K562 (cell line): ENCODE measurements around the gene CRELD2. TPM values are rescaled to one million over a fixed set of nuclear protein-coding genes. Genes with fewer than 3 reads are reported as not detected.

Source experiments
- CXXC5 ChIP-seq: fragments of 250-450 bp; sonication (Bioruptor Pico); IDR thresholded peaks from 2 replicates; pipeline ENCODE4 v1.8.0; 2022; ENCODE audit warnings: inconsistent platforms, mild to moderate bottlenecking, moderate library complexity
- FOXP1 ChIP-seq: sonication (generic); formaldehyde crosslinking; IDR thresholded peaks from 2 replicates; pipeline ENCODE4 v1.8.0; 2022; ENCODE audit warnings: mild to moderate bottlenecking, missing genetic modification reagents
- GTF2E2 ChIP-seq: fragments of 200-800 bp; sonication (Bioruptor generic); IDR thresholded peaks from 2 replicates; pipeline ENCODE4 v1.6.1; 2016; ENCODE audit warnings: missing genetic modification characterization, missing compliant biosample characterization
- KAT7 ChIP-seq: sonication (generic); formaldehyde crosslinking; IDR thresholded peaks from 2 replicates; pipeline ENCODE4 v1.8.0; 2022; ENCODE audit warnings: missing genetic modification reagents, mild to moderate bottlenecking, borderline replicate concordance
- KDM4B ChIP-seq, 2 experiments: fragments of 450-650 bp in 1 of 2; sonication (generic) in 1 of 2; IDR thresholded peaks; 2 replicates each; pipeline ENCODE4 v1.6.1; 2016 to 2017; ENCODE audit warnings: borderline replicate concordance in 2 of 2, antibody characterized with exemption in 1 of 2, low read depth in 1 of 2, mild to moderate bottlenecking in 1 of 2
- L3MBTL2 ChIP-seq: fragments of 450-650 bp; IDR thresholded peaks from 2 replicates; pipeline ENCODE4 v1.6.1; 2016; ENCODE audit warnings: mild to moderate bottlenecking, moderate library complexity
- LEF1 ChIP-seq: fragments of 450-650 bp; IDR thresholded peaks from 2 replicates; pipeline ENCODE4 v1.6.1; 2016; ENCODE audit warnings: mild to moderate bottlenecking
- MAZ ChIP-seq, 2 experiments: fragments of 450-650 bp in 1 of 2; sonication (generic) in 1 of 2; formaldehyde crosslinking; IDR thresholded peaks in 1 of 2; conservative IDR thresholded peaks in 1 of 2; 2 replicates each; pipeline versions ENCODE4 v1.4.0 to v1.5.0; 2020; ENCODE audit warnings: mild to moderate bottlenecking in 1 of 2, missing genetic modification reagents in 1 of 2
- NCOA1 ChIP-seq: fragments of 450-650 bp; IDR thresholded peaks from 2 replicates; pipeline ENCODE4 v1.6.1; 2016; ENCODE audit warnings: low read depth
- NR2F6 ChIP-seq: fragments of 450-650 bp; formaldehyde crosslinking; IDR thresholded peaks from 2 replicates; pipeline ENCODE4 v1.4.0; 2020; ENCODE audit warnings: mild to moderate bottlenecking
- NRF1 ChIP-seq, 2 experiments: fragments of 450-650 bp; IDR thresholded peaks in 1 of 2; conservative IDR thresholded peaks in 1 of 2; 2 replicates each; pipeline ENCODE4 v1.6.1; 2014; ENCODE audit warnings: mild to moderate bottlenecking in 2 of 2
- PHF8 ChIP-seq: fragments of 200-600 bp; sonication (generic); IDR thresholded peaks from 2 replicates; pipeline ENCODE4 v1.6.1; 2012; ENCODE audit warnings: mixed run types, mild to moderate bottlenecking, inconsistent platforms, low read length, moderate library complexity, borderline replicate concordance
- POLR2G ChIP-seq: fragments of 200-400 bp; formaldehyde crosslinking; IDR thresholded peaks from 2 replicates; pipeline ENCODE4 v1.6.1; 2017; ENCODE audit warnings: low read depth, mild to moderate bottlenecking, antibody characterized with exemption, low read length, moderate library complexity
- RBFOX2 ChIP-seq: fragments of 200-400 bp; formaldehyde crosslinking; IDR thresholded peaks from 2 replicates; pipeline ENCODE4 v1.6.1; 2017; ENCODE audit warnings: low read depth, mild to moderate bottlenecking, low read length, moderate library complexity
- SAFB ChIP-seq: fragments of 200-400 bp; formaldehyde crosslinking; IDR thresholded peaks from 2 replicates; pipeline ENCODE4 v1.6.1; 2017; ENCODE audit warnings: low read depth, low read length, borderline replicate concordance
- TAL1 ChIP-seq: fragments of 450-650 bp; IDR thresholded peaks from 2 replicates; pipeline ENCODE4 v1.6.1; 2016; ENCODE audit warnings: mild to moderate bottlenecking
- TGIF2 ChIP-seq: sonication (generic); formaldehyde crosslinking; IDR thresholded peaks from 2 replicates; pipeline ENCODE4 v1.8.1; 2022; ENCODE audit warnings: mild to moderate bottlenecking, missing genetic modification reagents, moderate library complexity
- USF1 ChIP-seq: sonication (generic); formaldehyde crosslinking; IDR thresholded peaks from 2 replicates; pipeline ENCODE4 v1.9.0; 2022; ENCODE audit warnings: mild to moderate bottlenecking, missing genetic modification reagents
- ZC3H4 ChIP-seq: sonication (generic); formaldehyde crosslinking; IDR thresholded peaks from 2 replicates; pipeline ENCODE4 v1.9.0; 2021; ENCODE audit warnings: missing genetic modification reagents, borderline replicate concordance
- ZNF354B ChIP-seq: fragments of 250-450 bp; sonication (Bioruptor Pico); IDR thresholded peaks from 2 replicates; pipeline ENCODE4 v1.4.0; 2020
- ZNF445 ChIP-seq: fragments of 250-450 bp; sonication (Bioruptor Pico); IDR thresholded peaks from 2 replicates; pipeline ENCODE4 v1.4.0; 2020; ENCODE audit warnings: low read depth, mild to moderate bottlenecking, moderate library complexity
- ZNF583 ChIP-seq: fragments of 250-450 bp; sonication (Bioruptor Pico); IDR thresholded peaks from 2 replicates; pipeline ENCODE4 v1.4.0; 2020
- ZNF592 ChIP-seq: fragments of 450-650 bp; IDR thresholded peaks from 2 replicates; pipeline ENCODE4 v1.6.1; 2017; ENCODE audit warnings: antibody characterized with exemption, mild to moderate bottlenecking
- polyA plus RNA-seq, 8 experiments: library from polyadenylated mRNA; depleted of rRNA in 4 of 8; stranded (reverse) in 5 of 8; unstranded in 3 of 8; fragments of >200 nt; fragmentation: Nextera tagmentation in 2 of 8; fragmentation: Illumina TruSeq in 1 of 8; extraction: Ambion mirVana in 2 of 8; extraction: Trizol in 1 of 8; gene quantifications; 2 replicates each; pipeline versions ENCODE4 v1.2.1 to v1.2.3, GENCODE V29; 2011 to 2014; ENCODE audit warnings: inconsistent platforms in 1 of 8, missing spikeins in 1 of 8
- total RNA-seq, 7 experiments: library from RNA; depleted of rRNA in 6 of 7; stranded (reverse); fragments of >200 nt in 6 of 7; fragmentation: Illumina TruSeq in 2 of 7; extraction: Trizol in 2 of 7; gene quantifications; 2 replicates each; pipeline versions ENCODE4 v1.2.1 to v1.2.3, GENCODE V29; 2011 to 2021; ENCODE audit warnings: low replicate concordance in 1 of 7

The CRELD2 gene
- total and polyA plus RNA-seq, 9 of the 15 experiments (the other 6 are each of a cell fraction or from before 2014, with no cell fraction given), result 0.96 to 25.3 (median 8.8) TPM

GRCh38 chr22:49971232-49972162, 53.1 kb downstream of the CRELD2 start (continued):
- TF ChIP-seq POLR2G, result peak; percentile 82
- 0 out of 4 replicates have a peak, but pooled peaks of 1 of the 2 experiments have one; percentile 31 for TF ChIP-seq KDM4B (IDR thresholded peaks at IDR 0.05; ENCODE audit: borderline replicate concordance in 2 of 2, low read depth in 1 of 2)
- no peak for TF ChIP-seq LEF1
- peak; percentile 33; the same call in 1 of the 2 replicates for TF ChIP-seq ZNF592
- TF ChIP-seq PHF8, result peak; percentile 38; the same call in 1 of the 2 replicates
- TF ChIP-seq ZNF354B (CRISPR knock-in tag), result no peak
- peak; percentile 79 for TF ChIP-seq RBFOX2
- TF ChIP-seq FOXP1, result no peak
- no peak for TF ChIP-seq NR2F6
- TF ChIP-seq NRF1 (conservative IDR thresholded peaks at IDR 0.05 in 1 of 2, IDR thresholded peaks at IDR 0.05 in 1 of 2), result peak; percentile 75 to 78
- TF ChIP-seq ZNF583 (CRISPR knock-in tag), result no peak
- TF ChIP-seq ZNF445 (CRISPR knock-in tag), result no peak
- TF ChIP-seq NCOA1, result no peak
- TF ChIP-seq CXXC5 (CRISPR knock-in tag), result peak; percentile 75
- no peak for TF ChIP-seq ZC3H4 (CRISPR knock-in tag)
- TF ChIP-seq USF1 (CRISPR knock-in tag), result peak; percentile 47
- peak; percentile 70; the same call in 1 of the 2 replicates for TF ChIP-seq KAT7 (CRISPR knock-in tag)
- TF ChIP-seq TGIF2 (CRISPR knock-in tag), result peak; percentile 65; the same call in 1 of the 2 replicates
- peak in 1 of 2 experiments; percentile 45; a peak in 1 of 4 replicates for TF ChIP-seq MAZ (CRISPR knock-in tag; conservative IDR thresholded peaks at IDR 0.05 in 1 of 2, IDR thresholded peaks at IDR 0.05 in 1 of 2)
- peak; percentile 84 for TF ChIP-seq SAFB
- TF ChIP-seq L3MBTL2, result peak; percentile 68
- no peak for TF ChIP-seq TAL1
- no peak for TF ChIP-seq GTF2E2 (tag)
